GM21529 (cell line): ENCODE data around the gene HABP2.

Experiments used
- ATAC-seq: cut with Tn5 transposase; IDR thresholded peaks from one replicate; pipeline ENCODE4 v1.9.1; 2021; ENCODE audit not compliant: unreplicated experiment

Gene HABP2

DNA sequence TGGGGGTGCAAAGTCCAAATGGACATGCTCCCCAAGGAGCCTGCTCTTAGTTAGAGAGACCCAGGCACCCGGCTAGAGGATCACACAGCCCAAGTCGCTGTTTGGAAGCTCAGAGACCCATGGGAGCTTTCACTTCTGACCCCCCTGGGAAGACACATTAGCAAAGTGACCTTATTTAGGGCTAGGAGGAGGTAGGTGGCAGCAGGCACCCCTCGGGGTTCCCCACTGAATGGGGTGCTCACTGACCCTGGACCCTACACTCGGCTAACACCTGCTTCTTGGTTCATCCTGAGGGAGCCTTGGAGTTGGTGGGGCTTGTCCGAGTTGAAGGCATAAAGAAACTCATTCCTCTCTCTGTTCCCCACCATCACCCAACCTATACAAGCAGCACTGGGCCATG lies 27.1 kb upstream of the HABP2 start:
- ATAC-seq: no peak

- ATAC-seq: no peak
These were observed 25.5 kb upstream of the HABP2 start for GRCh38 chr10:113527211-113527906.

DNA sequence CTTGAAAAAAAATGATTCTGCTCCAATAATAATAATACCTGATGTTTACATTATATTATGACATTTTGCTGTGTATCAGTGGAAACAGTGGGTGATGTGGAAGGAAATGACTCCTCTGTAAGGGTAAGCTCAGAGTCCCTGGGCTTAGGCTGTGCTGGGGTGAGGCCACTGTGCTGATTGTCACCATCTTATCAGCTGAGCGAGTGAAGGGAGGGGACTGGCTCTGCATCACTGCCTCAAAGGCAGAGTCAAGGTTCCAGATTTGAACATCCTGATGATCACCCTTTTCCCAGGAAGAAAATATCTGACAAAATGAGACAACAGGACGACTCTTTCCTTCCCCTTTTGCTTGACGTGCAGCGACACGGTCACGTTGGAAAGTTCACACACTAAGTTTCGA lies 24.0 kb upstream of the HABP2 start:
- ATAC-seq: no peak

DNA sequence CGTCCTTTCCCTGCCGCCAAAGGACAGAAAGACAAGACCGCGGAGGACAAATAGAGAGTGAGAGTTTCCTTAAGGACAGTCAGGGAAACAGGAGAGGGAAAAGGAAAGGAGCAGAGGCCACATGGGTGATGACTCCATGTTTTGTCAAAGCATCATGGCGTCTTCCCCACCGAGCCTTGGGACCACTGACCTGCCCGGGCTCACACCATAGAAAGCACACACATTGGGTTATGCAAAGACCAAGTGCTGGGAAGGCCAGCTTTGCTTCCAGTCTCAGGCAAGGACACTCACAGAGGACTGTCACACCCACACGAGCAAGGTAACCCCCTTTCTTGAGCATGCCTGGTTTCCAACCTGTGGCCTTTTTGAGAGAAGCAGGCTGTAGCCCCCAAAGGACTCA lies 23.3 kb upstream of the HABP2 start:
- ATAC-seq: no peak

- ATAC-seq: no peak
These were observed 22.4 kb upstream of the HABP2 start for GRCh38 chr10:113530476-113530875.

DNA sequence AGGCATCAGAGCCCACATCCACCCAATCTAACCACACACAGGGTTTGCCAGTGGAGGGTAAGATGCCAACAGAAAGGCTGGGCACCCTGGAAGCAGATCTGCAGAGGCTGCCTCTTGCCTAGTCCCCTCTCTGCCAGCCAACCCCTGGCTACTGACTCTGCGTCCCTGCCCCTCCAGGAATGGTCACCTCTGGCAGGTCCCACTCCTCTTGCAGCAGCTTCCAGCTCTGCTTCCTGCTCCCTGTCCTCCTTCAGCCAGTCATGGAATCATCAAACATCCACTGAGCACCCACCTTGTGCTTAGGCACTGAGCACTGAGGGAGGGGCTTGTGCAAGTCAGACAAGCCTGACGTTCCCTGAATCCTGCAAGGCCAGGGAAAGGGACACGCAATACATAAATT lies 20.1 kb upstream of the HABP2 start:
- no peak for ATAC-seq

DNA sequence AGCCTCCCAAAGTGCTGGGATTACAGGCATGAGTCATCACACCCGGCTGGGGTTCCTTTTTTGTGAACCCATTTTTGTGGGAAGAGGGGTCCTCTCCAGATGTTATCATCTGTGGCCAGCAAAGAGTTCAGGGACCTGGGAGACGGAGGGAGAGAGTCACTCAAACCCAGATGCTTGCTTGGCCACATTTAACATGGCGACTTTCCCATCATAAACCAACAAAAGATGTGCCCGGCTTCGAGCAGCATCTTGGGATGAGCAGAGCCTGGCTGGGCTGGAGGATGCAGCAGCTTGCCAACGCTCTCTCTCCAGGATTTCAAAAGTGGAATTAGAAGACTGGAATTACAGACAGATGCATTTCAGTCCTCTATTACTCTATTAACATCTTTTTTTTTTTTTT lies 19.1 kb upstream of the HABP2 start:
- no peak for ATAC-seq

GRCh38 chr10:113534423-113534822 lies 18.4 kb upstream of the HABP2 start:
- no peak for ATAC-seq

GRCh38 chr10:113537672-113538071 lies 15.2 kb upstream of the HABP2 start:
- ATAC-seq: no peak

GRCh38 chr10:113538151-113538550 lies 14.7 kb upstream of the HABP2 start:
- no peak for ATAC-seq

DNA sequence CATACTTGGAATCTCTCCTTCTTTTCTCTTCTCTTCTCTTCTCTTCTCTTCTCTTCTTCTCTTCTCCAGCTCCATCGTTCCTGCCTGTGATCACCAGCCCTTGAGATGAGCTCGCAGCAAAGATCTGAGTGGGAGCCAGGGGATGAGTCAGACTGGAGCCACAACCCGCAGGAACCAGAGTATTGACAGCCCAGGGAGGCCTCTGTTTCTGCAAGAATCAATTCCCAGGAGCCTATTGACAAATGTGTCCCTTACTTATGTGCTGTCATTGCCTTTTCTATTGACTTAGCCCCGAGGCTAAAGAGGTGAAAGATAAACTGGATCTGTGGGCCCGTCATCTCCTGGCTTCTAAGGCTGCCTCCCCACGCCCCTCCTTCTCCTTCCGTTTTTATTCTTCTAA lies 13.1 kb upstream of the HABP2 start:
- no peak for ATAC-seq

GRCh38 chr10:113540845-113541548 lies 11.9 kb upstream of the HABP2 start:
- ATAC-seq: no peak

DNA sequence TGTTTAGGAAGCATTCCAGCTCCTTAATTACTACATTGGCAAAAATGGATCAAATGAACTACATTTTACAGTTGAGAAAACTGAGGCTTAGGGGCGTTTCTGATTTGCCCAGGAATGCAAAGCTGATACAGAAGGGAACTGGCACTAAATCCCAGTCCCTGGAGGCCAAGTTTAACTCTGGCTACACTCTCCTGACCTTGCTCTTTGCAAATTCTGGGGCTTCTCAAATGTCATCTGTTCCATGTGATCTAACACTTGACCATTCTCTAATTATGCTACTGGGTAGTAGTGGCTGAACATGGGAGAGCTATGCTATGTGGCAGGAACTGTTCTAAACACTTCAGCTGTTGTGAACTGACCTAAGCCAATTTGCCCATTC lies 11.3 kb upstream of the HABP2 start:
- ATAC-seq: no peak

GRCh38 chr10:113543107-113543955 lies 9.5 kb upstream of the HABP2 start:
- no peak for ATAC-seq

GRCh38 chr10:113544392-113544791 lies 8.5 kb upstream of the HABP2 start:
- no peak for ATAC-seq

DNA sequence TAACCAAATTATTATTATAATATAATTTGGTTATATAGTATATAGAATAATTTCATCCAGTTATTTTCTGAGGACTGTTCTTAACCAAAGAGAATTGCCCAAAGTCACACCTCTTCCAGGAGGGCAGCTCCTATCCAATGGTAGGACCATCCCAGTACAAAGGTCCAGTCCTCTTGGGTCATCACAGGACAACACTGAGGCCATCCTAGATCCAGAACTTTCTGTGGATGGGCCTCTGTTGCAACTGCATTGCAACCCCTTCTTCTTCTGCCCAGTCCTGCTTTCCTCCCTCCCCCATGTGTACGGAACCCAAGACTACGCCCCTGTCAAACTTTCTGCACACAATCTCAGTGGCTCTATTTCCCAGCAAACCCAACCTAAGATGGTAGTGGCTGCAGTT lies 5.4 kb upstream of the HABP2 start:
- no peak for ATAC-seq

DNA sequence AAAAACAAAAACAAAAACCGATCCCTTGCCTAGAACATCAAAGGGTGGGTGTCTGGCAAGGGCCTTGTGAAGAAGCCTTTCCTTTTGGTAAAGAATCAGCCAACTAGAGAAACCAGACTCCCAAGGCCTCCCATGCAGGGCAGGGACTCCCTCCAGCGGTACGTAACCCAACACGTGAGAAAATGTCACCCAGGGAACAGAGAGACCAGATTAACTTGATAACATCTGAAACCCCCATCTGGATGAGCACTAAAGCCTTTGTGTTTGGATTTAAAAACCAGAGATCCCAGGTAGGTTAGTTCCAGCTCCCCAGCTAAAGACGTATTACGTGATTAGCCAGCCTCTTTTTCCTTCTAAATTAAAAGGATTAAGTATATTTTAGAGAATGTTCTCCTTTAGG lies 3.0 kb upstream of the HABP2 start:
- no peak for ATAC-seq

DNA sequence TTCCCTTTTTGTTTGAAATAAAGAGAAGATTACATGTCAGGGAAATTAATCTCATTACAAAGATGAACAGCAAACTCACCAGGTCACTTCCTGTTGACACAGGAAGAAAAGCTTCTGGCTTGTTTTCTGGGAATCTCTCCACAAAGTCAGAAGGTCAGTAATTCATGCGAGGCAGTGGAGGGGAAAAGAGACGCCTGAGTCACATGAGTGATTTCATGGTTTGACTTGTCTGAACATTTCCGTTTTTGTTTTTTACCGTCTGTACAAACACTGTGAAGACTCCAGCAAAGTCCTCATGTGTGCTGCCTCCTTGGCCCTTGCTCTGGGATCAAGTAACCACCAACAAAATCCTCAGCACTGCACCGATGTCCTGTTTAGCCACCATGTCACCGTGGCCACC lies 2.5 kb upstream of the HABP2 start:
- peak; percentile 69 for ATAC-seq

DNA sequence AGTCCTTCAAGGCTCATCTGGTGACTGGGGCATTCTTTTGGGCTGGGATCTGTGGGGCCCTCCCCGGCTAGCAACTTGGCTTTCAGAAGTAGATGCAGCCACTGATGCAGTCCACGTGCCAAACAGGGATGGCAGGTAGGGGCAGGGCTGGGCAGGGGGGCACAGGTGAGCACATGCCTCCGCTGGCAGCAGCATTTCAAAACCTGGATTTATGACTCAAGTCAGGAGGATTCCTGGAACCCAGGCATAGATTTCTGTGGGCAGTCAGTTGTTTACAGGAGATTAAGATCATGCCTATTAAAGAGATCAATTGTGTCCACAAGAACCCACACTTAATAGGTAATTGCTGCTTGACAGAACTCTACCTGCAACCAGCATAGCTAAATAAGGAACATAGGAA lies 839 bp upstream of the HABP2 start:
- ATAC-seq: no peak

GRCh38 chr10:113553149-113553548 lies 296 bp downstream of the HABP2 start:
- ATAC-seq: no peak

DNA sequence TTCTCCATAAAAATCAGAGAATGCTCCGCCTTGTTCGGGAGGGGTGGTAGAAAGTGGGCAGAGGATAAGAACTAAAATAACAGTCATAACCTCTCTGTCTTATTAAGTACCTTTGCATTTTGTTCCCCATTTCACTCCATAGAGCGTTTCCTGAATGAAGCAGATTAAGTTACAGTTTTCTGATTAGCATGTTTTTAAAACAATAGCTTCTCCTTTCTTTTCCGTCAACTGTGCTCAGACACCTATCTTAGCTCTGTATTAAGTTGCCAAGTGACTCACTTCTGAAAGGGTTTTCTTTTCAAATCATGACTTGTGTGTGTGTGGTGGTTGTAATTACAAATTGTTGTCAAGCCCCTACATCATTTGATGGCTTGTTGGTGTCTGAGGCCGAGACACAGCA lies 1.4 kb downstream of the HABP2 start:
- no peak for ATAC-seq

GRCh38 chr10:113555245-113555644 lies 2.4 kb downstream of the HABP2 start:
- ATAC-seq: no peak
